ENCODE measurements around the gene TSSK1B.

Gene TSSK1B

DNA sequence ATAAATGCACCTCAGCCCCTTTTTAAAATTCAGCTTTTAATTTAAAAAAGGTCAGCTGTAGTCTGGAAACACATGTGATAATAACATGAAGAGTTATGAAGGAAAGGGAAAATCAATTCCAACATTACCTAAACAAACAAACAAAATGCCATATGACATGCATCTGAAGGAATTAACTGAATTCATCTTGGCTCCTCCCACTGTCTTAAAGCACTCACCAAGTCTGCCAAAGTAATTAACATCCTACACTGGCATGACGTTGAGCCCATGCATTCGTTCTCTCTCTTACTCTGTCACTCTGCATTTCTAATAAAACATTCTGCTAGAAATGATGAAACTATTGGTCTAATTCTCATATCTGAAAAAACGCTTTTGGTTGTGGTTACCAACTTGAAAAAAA lies 37.7 kb downstream of the TSSK1B start:
- no peak for DNase-seq

DNA sequence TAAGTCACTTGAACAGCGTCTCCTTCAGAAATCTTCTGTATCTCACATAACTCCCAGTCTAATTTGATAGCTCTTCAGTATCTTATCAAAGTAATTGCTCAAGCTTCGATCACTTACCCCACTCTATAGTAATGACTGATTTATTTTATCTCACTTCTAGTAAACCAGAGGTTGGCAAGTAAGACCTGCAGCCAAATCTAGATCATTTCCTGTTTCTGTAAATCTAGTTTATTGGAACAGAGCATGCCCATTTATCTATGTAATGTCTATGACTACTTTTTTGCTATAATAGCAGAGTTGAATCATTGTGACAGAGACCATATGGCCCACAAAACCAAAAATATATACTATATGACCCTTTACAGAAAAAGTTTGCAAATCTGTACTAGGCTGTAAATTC lies 40.1 kb downstream of the TSSK1B start:
- no peak for DNase-seq

DNA sequence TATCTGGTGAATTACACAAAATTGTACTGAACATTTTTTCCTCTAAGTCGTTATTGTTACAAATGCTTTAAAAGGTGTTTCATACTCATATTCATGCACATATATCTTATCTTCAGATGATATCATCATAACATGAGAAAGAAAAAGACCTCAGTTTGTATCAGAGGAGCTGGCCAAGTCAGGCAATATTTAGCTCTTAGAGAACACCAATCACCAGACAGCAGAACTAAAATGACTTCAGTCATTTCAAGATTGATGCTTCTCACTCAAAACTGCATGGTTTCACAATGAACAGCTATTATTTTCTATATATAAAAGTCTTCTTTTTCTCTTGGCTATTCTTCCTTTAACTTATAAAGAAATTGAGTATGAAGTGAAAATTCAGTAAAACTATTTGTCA lies 44.6 kb downstream of the TSSK1B start:
- no peak for DNase-seq

DNA sequence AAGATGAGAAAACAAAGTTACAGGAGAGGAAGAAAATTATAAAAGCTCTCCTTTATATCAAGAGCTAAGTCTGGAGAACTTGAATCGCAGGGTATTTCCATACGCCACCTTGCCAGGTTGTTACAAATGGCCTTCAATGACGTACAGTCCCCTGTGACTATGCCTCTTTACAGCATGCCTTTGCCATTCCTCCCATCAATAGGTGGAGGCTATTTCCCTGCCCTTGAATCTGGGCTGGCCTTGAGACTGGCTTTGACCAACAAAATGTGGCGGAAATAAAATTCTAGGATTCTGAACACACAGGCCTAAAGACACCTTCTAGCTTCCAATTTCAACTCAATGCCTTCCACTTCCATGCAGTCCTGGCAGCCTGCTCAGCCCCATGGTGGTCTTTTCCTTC lies 45.7 kb downstream of the TSSK1B start:
- DNase-seq: no peak

DNA sequence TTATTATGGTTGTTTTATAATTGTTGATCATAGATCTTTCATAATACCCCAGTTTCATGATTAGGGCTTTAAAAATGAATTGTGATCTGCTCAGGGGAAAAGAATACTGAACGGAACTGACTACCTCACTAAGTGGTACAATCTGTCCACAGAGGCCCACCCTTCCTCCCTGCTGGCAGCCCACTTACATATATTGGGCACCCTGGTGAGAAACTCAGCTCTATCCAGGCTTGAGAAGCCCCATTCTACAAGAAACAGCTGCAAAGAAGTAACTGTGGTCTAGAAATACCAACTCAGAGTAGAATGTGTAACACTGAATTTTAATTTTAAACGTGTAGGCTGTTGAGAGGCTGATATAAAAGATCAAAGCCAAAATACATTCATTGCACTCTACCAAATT lies 46.9 kb downstream of the TSSK1B start:
- DNase-seq: no peak

DNA sequence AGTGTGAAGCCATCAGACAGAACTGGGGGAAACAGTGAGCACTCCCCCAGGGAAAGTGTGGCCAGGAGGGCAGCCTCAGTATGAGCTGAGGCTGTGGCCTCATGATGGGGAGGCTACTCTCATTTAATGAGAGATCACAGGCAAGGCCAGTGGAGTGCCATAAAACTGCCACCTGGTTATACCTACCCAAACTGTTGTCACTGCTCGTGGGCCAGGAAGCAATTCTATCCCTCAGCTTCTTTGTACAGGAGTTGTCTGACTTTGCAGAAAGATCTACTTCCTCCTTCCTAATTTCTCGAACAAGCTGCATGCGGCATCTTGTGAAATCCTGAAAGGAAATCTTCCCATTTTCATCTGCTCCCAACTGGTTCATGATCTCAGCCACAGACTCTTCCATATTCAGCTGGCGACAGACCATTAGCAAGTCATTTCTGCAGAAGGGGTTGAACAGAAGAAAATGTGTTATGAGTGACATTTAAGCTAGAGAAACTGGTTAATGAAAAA lies 50.0 kb downstream of the TSSK1B start:
- DNase-seq: no peak

DNA sequence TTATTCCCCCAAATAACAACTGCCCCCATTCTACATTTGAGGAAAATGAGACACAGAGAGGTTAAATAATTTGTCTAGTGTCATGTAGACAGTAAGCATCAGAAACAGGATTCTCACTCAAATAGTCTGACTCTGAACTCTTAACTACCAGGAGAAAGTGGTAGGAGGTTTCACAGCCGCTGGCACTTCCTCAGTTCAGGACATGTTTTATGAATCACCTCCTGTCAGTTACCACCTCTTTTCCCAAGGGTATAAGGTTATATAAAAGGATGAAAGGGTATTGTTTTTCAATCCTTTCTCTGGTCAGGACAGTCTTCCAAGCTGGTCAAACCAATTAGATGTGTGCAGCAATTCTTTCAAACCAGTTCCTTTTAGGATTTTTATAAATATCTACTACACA lies 52.1 kb downstream of the TSSK1B start:
- DNase-seq: no peak
